HG02973 (cell line): ENCODE measurements around the gene FCRL5.
"Not testable (repeated sequence)": the region's sequence is repeated elsewhere in the genome, so short reads cannot be mapped to it uniquely, and the experiment has no call there.

Experiments used
- ATAC-seq: cut with Tn5 transposase; IDR thresholded peaks from one replicate; pipeline ENCODE4 v1.9.1; 2021; ENCODE audit warnings: moderate library complexity; ENCODE audit not compliant: unreplicated experiment

FCRL5 gene

GRCh38 chr1:157490467-157491165 lies 61.7 kb downstream of the FCRL5 start:
- no peak for ATAC-seq

GRCh38 chr1:157488156-157488555 lies 64.2 kb downstream of the FCRL5 start:
- ATAC-seq = no peak

GRCh38 chr1:157487504-157487903 lies 64.8 kb downstream of the FCRL5 start:
- ATAC-seq = no peak

GRCh38 chr1:157487096-157487495 lies 65.2 kb downstream of the FCRL5 start:
- ATAC-seq = no peak

GRCh38 chr1:157486400-157486799 lies 65.9 kb downstream of the FCRL5 start:
- ATAC-seq = not testable (repeated sequence)

- ATAC-seq = no peak
These were observed 66.5 kb downstream of the FCRL5 start for GRCh38 chr1:157485793-157486192.

- no peak for ATAC-seq
These were observed 67.7 kb downstream of the FCRL5 start for GRCh38 chr1:157484573-157484972.

GRCh38 chr1:157483635-157484034 lies 68.7 kb downstream of the FCRL5 start:
- ATAC-seq = no peak

GRCh38 chr1:157482717-157483116 lies 69.6 kb downstream of the FCRL5 start:
- no peak for ATAC-seq

GRCh38 chr1:157482174-157482573 lies 70.1 kb downstream of the FCRL5 start:
- no peak for ATAC-seq

- ATAC-seq = no peak
These were observed 74.3 kb downstream of the FCRL5 start for GRCh38 chr1:157478030-157478429.

GRCh38 chr1:157477419-157477818 lies 74.9 kb downstream of the FCRL5 start:
- ATAC-seq = no peak

GRCh38 chr1:157472959-157473358 lies 79.4 kb downstream of the FCRL5 start:
- no peak for ATAC-seq

- ATAC-seq = no peak
These were observed 80.1 kb downstream of the FCRL5 start for GRCh38 chr1:157472056-157472701.

GRCh38 chr1:157471531-157471930 lies 80.8 kb downstream of the FCRL5 start:
- ATAC-seq = no peak

GRCh38 chr1:157469752-157470675 lies 82.3 kb downstream of the FCRL5 start:
- ATAC-seq = no peak

GRCh38 chr1:157469300-157469699 lies 83.0 kb downstream of the FCRL5 start:
- no peak for ATAC-seq

- no peak for ATAC-seq
These were observed 86.3 kb downstream of the FCRL5 start for GRCh38 chr1:157466011-157466410.
